IMR-90 (cell line): ENCODE measurements around the gene ASRGL1.

Source experiments
- CEBPB ChIP-seq: IDR thresholded peaks from 2 replicates; pipeline ENCODE4 v1.6.1; 2012; ENCODE audit warnings: low read depth, low read length, improper control_type of control experiment
- CTCF ChIP-seq: conservative IDR thresholded peaks from 2 replicates; pipeline ENCODE4 v1.5.1; 2012; ENCODE audit warnings: mild to moderate bottlenecking, low read depth, low read length, improper control_type of control experiment
- POLR2A ChIP-seq: IDR thresholded peaks from 2 replicates; pipeline ENCODE4 v1.6.1; 2012; ENCODE audit warnings: mild to moderate bottlenecking, low read depth, low read length
- RAD21 ChIP-seq: IDR thresholded peaks from 2 replicates; pipeline ENCODE4 v1.6.1; 2012; ENCODE audit warnings: low read length, improper control_type of control experiment

DNA sequence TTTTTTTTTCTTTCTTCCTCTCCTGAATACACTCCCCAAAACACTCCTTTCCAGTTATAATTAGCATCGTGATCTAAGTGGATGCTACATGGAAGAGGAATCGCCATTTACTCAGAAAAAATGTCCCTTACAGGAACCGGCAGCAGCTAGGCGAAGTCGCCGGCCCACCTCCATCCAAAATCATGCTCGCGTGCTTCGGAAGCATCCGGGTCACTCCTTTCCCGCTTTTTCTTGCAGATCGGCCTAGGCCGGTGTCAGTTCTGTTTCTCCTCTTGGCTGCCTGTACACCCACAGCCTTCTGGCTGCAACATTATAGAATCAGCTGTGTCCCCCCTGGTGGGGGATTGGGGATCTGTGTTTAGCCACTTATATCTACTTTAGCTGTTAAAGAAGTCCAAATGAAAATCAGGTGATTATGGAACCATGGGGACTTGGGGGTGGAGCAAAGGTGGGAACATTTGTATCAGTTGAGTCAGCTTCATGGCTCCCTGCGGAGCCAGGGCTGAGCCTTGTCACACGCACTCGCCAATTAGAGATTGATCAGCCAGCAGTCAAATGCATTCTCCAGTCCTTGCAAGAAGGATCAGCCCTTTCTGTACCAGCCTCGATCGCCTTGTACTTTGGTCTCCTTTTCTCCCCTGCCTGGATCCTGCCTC, 36.3 kb downstream of the ASRGL1 start:
- TF ChIP-seq CTCF = no peak
- no peak for TF ChIP-seq POLR2A
- TF ChIP-seq CEBPB = no peak
- no peak for TF ChIP-seq RAD21
